ENCODE results near the gene C17orf114.

C17orf114 gene

DNA sequence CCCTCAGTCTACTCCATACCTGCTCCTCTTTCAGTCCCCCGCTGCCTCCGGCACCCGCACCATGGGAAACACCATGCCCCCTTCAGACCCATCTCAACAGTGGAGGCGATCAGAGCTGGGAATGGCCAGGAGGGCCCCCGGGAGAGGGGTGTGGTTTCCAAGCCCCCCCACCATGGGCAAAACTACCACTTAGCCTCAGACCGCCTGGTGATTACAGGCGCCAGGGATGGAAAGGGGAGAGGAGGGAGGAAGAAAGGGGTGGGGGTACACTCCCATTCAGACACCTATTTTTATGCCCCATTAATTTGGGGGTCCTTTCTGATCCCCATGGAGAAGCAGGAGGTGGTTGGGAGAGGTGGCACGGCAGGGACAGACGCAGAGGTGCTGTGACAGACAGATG, at the start of gene C17orf114:
Gene C17orf114 (minus strand): TSS at position 101 of the 400 bp plus-strand sequence.
- H3K27me3 ChIP-seq (replicated peaks; ENCODE audit: insufficient read depth) = no peaks in the 10 kb centered on the region
- DNase-seq (ENCODE audit: low spot score) (no peak), ATAC-seq (ENCODE audit: insufficient number of reproducible peaks, low FRiP score, low read depth) (no peak)
- H3K36me3 ChIP-seq = peaks cover 7% of the 10 kb centered on the region
- no peak within 1 kb of the TSS for H3K4me3 ChIP-seq
- H3K4me1 ChIP-seq (ENCODE audit: control insufficient read depth in 1 of 2, low read depth in 2 of 2) = peaks cover 0 to 5% of the 10 kb centered on the region in 2 donors
- H3K9me3 ChIP-seq = no peaks in the 10 kb centered on the region
- TF ChIP-seq, protein P1, sequence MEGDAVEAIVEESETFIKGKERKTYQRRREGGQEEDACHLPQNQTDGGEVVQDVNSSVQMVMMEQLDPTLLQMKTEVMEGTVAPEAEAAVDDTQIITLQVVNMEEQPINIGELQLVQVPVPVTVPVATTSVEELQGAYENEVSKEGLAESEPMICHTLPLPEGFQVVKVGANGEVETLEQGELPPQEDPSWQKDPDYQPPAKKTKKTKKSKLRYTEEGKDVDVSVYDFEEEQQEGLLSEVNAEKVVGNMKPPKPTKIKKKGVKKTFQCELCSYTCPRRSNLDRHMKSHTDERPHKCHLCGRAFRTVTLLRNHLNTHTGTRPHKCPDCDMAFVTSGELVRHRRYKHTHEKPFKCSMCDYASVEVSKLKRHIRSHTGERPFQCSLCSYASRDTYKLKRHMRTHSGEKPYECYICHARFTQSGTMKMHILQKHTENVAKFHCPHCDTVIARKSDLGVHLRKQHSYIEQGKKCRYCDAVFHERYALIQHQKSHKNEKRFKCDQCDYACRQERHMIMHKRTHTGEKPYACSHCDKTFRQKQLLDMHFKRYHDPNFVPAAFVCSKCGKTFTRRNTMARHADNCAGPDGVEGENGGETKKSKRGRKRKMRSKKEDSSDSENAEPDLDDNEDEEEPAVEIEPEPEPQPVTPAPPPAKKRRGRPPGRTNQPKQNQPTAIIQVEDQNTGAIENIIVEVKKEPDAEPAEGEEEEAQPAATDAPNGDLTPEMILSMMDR (IDR thresholded peaks at IDR 0.05) = no peak
- H3K27ac ChIP-seq = no peak within 1 kb of the TSS

DNA sequence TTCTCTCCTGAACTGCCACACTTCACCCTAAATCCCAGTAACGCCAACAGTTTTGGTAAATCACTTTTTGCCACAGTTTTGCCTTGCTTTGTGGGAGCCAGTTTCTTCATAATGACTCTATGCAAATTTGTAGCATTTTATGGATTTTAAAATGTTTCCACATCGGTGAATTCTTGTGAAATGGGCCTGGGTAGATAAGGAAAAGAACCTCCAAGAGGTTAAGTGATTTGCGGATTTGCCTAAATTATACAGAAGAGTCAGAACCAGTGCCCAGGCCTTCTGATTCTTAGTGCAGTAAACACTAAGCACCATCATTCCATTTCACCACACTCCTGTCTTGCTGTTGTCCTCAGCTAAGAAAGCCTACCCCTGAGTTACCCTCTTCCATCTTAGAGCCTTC, 49.0 kb upstream of the C17orf114 start:
- DNase-seq (ENCODE audit: low spot score) = no peak
- TF ChIP-seq, protein P1 (IDR thresholded peaks at IDR 0.05) = no peak
- H3K27me3 ChIP-seq (replicated peaks; ENCODE audit: insufficient read depth) = no peaks in the 10 kb centered on the region
- H3K36me3 ChIP-seq = no peaks in the 10 kb centered on the region
- no peaks in the 10 kb centered on the region for H3K4me1 ChIP-seq (ENCODE audit: control insufficient read depth in 1 of 2, low read depth in 2 of 2)
- H3K4me3 ChIP-seq = no peak overlapping the region
- no peaks in the 10 kb centered on the region for H3K9me3 ChIP-seq
- no peak overlapping the region for H3K27ac ChIP-seq
- no peak for ATAC-seq (ENCODE audit: insufficient number of reproducible peaks, low FRiP score, low read depth)

DNA sequence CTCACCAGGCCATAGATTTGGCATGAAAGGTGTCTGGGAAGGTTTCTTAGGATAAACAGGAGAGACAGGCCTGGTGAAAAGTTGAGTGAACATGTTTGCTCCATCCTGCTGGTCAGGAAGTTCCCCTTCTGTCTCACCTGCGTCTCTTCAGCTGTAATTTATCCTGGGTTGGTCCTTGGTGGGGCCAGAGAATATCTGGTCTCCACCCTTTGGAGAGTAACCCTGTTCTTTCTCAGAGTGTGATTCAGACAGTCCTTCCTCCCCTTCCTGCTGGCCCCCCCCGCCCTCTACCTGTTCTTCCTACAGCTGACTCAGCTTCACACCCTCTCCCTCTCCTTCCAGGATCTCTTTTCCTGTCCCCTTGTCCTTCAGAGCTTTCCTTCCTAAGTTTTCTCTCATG, 48.1 kb upstream of the C17orf114 start:
- no peak overlapping the region for H3K27ac ChIP-seq
- H3K4me1 ChIP-seq (ENCODE audit: control insufficient read depth in 1 of 2, low read depth in 2 of 2) = peaks cover 0 to 4% of the 10 kb centered on the region in 2 donors
- ATAC-seq (ENCODE audit: insufficient number of reproducible peaks, low FRiP score, low read depth) (no peak), DNase-seq (ENCODE audit: low spot score) (no peak)
- no peak overlapping the region for H3K4me3 ChIP-seq
- H3K27me3 ChIP-seq (replicated peaks; ENCODE audit: insufficient read depth) = no peaks in the 10 kb centered on the region
- H3K36me3 ChIP-seq = no peaks in the 10 kb centered on the region
- H3K9me3 ChIP-seq = no peaks in the 10 kb centered on the region
- TF ChIP-seq, protein P1 (IDR thresholded peaks at IDR 0.05) = no peak

DNA sequence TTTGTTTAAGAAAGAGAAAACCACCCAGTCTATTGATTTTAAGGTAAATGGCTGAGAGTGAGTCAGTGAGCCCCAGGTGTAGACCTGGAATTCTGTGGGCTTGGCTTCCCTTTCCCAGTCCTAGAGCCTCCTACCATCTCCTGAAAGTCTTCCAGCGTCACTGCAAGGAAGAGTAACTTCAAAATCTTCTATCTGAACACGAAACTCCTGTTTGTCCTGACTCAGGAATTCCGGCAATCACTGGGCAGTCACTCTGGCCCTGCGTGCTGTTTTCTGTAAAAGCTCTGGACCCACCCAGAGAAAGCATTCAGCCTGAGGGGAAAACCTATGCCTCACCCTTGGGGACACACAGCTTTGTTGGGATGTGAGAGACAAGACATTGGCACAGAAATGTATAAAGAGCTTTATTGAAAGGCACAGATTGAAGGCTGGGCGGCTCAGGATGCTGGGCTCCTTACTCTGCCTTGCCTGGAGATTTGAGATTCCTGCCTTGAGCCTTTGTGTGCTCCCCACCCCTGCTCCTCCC, 46.9 kb upstream of the C17orf114 start:
- no peak overlapping the region for H3K27ac ChIP-seq
- no peak for ATAC-seq (ENCODE audit: insufficient number of reproducible peaks, low FRiP score, low read depth)
- DNase-seq (ENCODE audit: low spot score) = no peak
- H3K9me3 ChIP-seq = no peaks in the 10 kb centered on the region
- TF ChIP-seq, protein P1 (IDR thresholded peaks at IDR 0.05) = no peak
- H3K27me3 ChIP-seq (replicated peaks; ENCODE audit: insufficient read depth) = no peaks in the 10 kb centered on the region
- no peak overlapping the region for H3K4me3 ChIP-seq
- no peaks in the 10 kb centered on the region for H3K36me3 ChIP-seq
- H3K4me1 ChIP-seq (ENCODE audit: control insufficient read depth in 1 of 2, low read depth in 2 of 2) = peaks cover 0 to 4% of the 10 kb centered on the region in 2 donors

DNA sequence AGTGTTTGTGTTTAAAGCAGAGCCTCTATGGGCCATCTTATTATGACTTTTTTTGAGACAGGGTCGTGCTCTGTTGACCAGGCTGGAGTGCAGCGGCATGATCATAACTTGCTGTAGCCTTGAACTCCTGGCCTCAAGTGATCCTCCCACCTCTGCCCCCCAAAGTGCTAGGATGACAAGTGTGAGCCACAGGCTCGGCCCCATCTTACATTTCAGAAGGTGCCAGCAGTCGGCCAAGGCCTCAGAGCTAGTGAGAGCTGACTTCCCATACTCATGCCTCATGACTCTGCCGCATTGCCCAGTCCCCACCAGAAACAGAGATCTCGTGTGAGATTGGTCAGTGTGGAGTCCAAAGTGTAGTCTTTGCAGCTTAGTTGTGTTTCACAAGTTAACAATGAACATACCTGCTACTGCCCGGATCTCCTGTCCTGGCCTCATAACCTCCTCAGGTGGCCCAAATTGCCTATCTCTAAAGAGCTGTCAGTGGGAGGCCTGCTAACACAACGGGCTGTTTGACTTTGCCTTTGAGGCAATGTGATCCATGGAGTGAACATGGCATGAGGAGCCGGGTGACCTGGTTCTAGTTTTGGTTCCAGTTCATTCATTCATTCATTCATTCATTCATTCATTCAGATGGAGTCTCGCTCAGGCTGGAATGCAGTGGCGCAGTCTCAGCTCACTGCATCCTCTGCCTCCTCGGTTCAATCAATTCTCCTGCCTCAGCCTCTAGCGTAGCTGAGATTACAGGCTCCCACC, 44.7 kb upstream of the C17orf114 start:
- H3K4me1 ChIP-seq (ENCODE audit: control insufficient read depth in 1 of 2, low read depth in 2 of 2) = peaks cover 0 to 4% of the 10 kb centered on the region in 2 donors

More for the DNA sequence above, 44.7 kb upstream of the C17orf114 start:
- TF ChIP-seq, protein P1 (IDR thresholded peaks at IDR 0.05) = no peak
- H3K27ac ChIP-seq = no peak overlapping the region
- H3K36me3 ChIP-seq = no peaks in the 10 kb centered on the region
- DNase-seq (ENCODE audit: low spot score) = no peak
- no peak for ATAC-seq (ENCODE audit: insufficient number of reproducible peaks, low FRiP score, low read depth)
- H3K4me3 ChIP-seq = no peak overlapping the region
- no peaks in the 10 kb centered on the region for H3K9me3 ChIP-seq
- H3K27me3 ChIP-seq (replicated peaks; ENCODE audit: insufficient read depth) = no peaks in the 10 kb centered on the region
